ENCODE results near the gene IFT74.

Gene IFT74

DNA sequence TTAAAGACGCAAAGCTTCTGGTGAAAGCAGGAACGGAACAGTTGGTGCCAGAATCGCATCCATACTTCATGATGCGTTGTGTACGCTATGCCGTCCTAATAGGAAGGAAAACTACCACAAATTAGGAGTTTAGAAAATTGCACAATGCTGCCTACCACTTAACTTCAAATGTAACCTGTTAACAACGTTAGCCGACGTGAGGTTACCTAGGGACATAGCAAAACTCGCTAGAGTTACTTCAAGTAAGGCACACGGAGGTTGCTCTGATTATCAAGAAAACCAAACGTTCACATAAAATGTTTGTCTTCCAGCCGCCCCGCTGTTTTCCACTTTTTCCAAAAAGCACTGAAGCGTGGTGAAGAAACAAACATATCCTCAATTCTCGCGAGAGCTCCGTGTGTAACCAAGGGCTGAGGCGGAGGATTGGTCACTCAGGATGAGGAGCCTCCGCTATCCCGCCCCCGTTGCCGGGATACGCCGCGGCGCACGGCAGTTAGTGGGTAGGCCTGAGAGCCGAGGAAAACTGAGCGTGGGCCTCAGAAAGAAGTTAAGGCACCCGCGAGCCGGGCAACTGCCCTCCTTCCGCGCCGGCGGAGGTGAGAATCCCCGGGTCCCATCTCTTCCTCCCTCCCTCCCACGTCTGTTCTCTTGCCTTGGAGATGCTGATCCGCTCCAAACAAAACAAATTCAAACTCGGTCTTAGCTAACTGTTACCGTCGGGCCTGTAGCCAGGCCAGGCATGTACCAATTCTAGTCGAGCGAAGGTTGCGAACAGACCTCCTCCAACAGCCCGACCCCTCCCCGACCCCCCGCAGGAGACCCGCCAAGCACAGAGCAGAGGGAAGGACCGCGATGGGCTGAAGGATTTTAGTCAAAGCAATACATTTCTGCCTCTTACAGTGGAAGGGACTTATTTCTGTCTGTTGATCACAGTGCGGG is at the start of gene IFT74:
Gene IFT74 (plus strand): TSS at position 492 of the 939 bp plus-strand sequence. CDS start 5,556 bp downstream, outside the sequence.
- peak; percentile 91 for DNase-seq (ENCODE audit: low read depth)

DNA sequence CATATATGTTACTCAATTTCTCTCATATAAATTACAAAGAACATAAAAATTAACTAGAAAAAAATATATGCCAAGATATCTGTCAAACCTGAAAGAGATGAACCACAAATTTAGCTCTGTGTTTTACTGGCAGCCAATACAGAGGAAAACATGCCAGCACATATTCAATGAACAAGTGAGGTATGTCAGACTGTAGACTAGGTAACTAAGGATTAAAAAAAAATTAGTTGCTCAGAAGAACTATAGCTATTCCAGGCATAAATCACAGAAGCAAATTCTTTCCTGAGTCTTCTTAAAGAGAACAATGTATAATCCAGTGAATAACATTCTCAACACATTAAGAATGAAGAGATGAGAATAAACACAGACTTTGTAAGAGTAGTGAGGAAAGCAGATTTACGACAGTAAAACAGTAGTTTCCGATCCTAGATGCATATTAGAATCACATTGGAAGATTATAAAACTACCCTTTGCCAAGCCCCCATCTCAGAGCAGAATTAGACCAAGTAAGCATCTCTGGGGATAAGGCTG is 43.0 kb upstream of the IFT74 start:
- no peak for DNase-seq (ENCODE audit: low read depth)

GRCh38 chr9:26919698-26920097 is 36.5 kb upstream of the IFT74 start:
- DNase-seq (ENCODE audit: low read depth): no peak

- DNase-seq (ENCODE audit: low read depth): no peak
Measured at GRCh38 chr9:26925609-26926008, 30.6 kb upstream of the IFT74 start.

GRCh38 chr9:26928902-26929495 is 27.2 kb upstream of the IFT74 start:
- no peak for DNase-seq (ENCODE audit: low read depth)

GRCh38 chr9:26935847-26936246 is 20.4 kb upstream of the IFT74 start:
- DNase-seq (ENCODE audit: low read depth): no peak

DNA sequence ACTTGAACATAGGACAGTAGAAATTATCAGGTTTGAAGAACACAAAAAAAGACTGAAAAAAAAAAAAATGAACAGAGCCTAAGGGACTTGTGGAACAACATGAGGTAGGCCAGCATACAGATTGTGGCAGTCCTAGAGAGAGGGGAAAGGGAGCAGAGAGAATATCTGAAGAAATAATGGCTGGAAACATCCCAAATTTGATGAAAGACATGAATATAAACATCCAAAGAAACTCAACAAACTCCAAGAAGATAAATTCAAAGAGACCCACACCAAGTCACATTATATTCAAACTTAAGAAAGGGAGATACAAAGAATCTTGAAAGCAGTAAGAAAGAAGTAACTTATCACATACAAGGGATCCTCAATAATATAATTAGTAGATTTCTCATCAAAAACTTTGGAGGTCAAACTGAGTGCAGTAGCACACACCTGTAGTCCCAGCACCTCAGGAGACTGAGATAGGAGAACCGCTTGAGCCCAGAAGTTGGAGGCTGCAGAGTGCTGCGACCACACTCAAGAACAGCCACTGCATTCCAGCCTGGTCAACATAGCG is 18.3 kb upstream of the IFT74 start:
- DNase-seq (ENCODE audit: low read depth): no peak

DNA sequence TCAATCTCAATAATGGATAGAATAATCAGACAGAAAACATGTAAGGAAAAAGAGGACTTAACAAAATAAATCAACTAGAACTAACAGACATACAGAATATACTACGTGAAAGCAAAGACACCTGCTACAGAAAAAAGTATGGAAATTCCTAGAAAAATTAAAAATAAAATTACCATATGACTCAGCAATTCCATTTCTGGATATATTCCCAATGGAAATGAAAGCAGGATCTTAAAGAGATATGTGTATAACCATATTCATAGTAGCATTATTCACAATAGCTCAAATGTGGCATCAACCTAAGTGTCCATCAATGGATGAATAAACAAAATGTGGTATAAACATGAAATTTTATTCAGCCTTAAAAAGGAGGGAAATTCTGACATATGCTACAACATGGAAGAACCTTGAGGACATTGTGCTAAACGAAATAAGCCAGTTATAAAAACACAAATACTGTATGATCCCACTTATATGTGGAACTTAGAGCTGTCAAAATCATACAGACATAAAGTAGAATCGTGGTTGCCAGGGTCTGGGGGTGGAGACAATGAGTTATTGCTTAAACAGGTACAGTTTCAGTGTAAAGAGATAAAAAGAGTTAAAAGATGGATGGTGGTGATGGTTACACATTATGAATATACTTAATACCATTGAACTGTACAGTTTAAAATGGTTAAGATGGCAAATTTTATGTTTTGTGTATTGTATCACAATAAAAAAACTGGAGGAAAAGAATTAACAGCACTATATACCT is 16.1 kb upstream of the IFT74 start:
- no peak for DNase-seq (ENCODE audit: low read depth)

DNA sequence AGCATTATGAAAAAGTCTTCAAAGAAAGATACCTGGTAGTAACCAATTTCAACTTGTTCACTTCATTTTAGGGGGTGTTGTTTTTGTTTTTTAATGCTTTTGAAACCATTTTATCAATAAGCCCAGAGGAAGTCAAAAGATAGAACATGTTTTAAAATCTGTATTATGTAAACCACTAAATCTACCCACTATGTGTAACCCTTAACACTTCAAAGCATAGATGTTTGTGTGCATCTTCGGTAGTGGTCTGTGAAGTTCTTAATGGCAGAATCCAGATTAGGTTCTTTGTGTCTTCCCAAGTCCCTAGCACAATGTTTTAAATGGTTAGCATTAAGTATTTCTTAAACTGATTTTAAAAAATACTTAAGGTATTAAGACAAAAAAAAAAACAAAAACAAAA is 15.4 kb upstream of the IFT74 start:
- no peak for DNase-seq (ENCODE audit: low read depth)

GRCh38 chr9:26945591-26945990 is 10.6 kb upstream of the IFT74 start:
- DNase-seq (ENCODE audit: low read depth): no peak

- DNase-seq (ENCODE audit: low read depth): peak; percentile 79
Measured at GRCh38 chr9:26946753-26947727, 9.2 kb upstream of the IFT74 start, which contains the start of gene PLAA. TSS of gene PLAA (minus strand) at chr9:26947242. CDS start at chr9:26947045, 197 bp downstream.

DNA sequence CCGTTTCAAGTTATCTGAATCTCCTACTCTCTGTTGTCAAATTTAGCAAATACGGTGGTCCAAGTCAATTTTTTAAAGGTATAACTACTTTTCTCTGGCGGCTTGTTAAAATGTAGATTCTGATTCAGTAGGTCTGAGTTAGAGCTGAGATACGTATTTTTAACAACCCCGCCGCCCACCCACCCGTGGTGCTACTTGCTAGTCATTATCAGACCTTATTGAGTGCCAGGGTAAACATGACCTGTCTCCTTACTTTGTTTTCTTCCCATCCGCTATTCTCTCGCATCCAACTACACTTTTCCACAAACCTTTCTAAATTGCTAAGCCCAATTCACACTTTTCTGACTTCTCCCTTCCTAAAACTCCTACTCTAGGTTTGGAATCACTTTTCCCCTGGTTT is 8.5 kb upstream of the IFT74 start:
- no peak for DNase-seq (ENCODE audit: low read depth)

GRCh38 chr9:26949637-26950069 is 6.6 kb upstream of the IFT74 start:
- no peak for DNase-seq (ENCODE audit: low read depth)

- DNase-seq (ENCODE audit: low read depth): no peak
Measured at GRCh38 chr9:26950521-26950920, 5.7 kb upstream of the IFT74 start.

DNA sequence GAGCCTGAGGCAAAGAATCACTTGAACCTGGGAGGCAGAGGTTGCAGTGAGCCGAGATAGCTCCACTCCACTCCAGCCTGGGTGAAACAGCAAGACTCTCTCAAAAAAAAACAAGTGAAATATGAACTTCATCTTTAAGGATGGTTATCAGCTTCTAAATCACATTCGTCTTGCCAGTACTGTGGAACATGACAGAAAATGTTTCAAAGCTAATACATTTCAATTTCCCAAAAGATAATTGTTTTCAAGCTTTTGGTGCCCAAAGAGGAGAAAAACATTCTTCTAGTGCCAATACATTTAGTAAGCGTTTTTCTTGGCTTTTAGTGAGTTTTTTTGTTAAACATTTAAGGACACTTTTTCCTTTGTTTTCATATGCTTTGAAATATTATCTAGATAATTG is 4.4 kb upstream of the IFT74 start:
- no peak for DNase-seq (ENCODE audit: low read depth)

DNA sequence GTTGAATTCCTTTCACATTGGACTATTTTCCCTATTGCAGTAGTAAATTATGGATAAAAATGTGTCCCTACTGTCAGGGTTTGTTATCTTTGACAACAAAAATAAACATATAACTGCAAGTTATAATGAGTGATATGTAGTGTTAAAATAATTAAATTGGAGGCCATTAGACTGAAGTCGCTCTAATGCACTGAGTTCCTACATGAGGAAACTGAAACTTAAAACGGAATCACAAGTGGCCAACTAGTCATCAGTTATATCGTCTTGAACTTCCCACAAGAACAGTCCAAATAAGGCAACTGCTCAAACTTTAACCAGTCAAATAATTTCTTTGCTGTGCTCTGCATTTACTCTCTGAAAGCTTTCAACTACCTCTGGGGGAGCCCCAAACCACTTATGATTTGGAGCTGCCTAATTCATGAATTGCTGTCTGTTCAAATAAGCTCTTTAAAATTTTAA is 2.1 kb upstream of the IFT74 start:
- no peak for DNase-seq (ENCODE audit: low read depth)

- no peak for DNase-seq (ENCODE audit: low read depth)
Measured at GRCh38 chr9:26955222-26955903, 849 bp upstream of the IFT74 start.

DNA sequence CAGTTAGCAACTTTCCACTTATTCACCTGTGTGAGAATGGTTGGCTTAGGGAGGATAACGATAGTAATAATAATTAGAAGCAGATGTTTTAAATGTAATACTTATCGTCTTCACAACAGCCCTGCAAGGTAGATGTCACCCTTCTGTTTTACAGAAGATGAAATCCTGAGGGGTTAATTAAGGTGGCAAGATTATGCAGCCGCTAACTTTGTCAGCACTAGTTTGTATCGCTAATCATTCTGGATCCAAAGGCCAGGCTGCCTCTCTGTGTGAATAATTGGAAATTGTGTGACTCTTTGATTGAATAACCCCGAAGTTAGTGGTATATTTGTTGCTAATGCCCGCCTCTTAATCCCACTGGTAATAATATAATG is 635 bp downstream of the IFT74 start:
- DNase-seq (ENCODE audit: low read depth): no peak

- no peak for DNase-seq (ENCODE audit: low read depth)
Measured at GRCh38 chr9:26971721-26972120, 15.5 kb downstream of the IFT74 start.

DNA sequence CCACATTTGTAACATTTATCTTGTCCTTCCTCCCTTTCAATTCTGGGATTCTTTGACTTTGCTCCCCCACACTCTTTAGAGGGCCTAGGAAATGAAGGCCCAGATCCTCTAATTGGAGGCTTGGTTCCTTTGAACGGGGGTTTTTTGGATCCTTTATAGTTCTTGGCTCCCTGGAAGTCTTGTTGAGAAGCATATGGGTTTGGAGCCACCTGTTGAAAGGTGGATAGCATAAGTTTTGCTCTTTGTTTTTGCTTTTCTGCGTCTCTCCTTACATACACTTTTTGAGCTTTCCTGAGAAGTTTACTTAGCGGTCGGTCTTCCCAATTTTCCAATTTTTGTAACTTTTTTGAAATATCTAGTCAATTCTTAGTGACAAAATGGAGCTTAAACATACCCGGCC is 17.8 kb downstream of the IFT74 start:
- DNase-seq (ENCODE audit: low read depth): no peak

Data from stimulated activated CD8-positive, alpha-beta memory T cell treated with anti-CD3 and anti-CD28 coated beads, Interleukin-12 subunit alpha, Interleukin-12 subunit beta, amount 100 ng/mL, for 1 hour (primary cell).